ENCODE results near the gene PC. TPM values are rescaled to one million over a fixed set of nuclear protein-coding genes. Genes with fewer than 3 reads are reported as not detected.

PC gene
- total RNA-seq, 1 donor from 2014 or later, result 25.7 TPM

- Mint-ChIP-seq H3K27me3 (no peaks in the 10 kb centered on the region), H3K4me3 (peak overlapping the region; percentile 80), H3K27ac (no peak overlapping the region), H3K4me1 (ENCODE audit: unreplicated experiment) (peaks cover 6% of the 10 kb centered on the region), H3K36me3 (no peaks in the 10 kb centered on the region), H3K9me3 (no peaks in the 10 kb centered on the region)
- DNase-seq (ENCODE audit: extremely low spot score, unreplicated experiment), result no peak
- no peak for TF ChIP-seq CTCF (conservative IDR thresholded peaks at IDR 0.05)
Observed at GRCh38 chr11:66857234-66857926, 100.8 kb downstream of the PC start.

- Mint-ChIP-seq H3K4me1 (ENCODE audit: unreplicated experiment) (peaks cover 6% of the 10 kb centered on the region), H3K36me3 (no peaks in the 10 kb centered on the region), H3K27me3 (no peaks in the 10 kb centered on the region), H3K4me3 (peak within 1 kb of the TSS; percentile 91), H3K9me3 (no peaks in the 10 kb centered on the region), H3K27ac (peak within 1 kb of the TSS; percentile 78)
- TF ChIP-seq CTCF (conservative IDR thresholded peaks at IDR 0.05), result no peak
- DNase-seq (ENCODE audit: extremely low spot score, unreplicated experiment), result no peak
Observed at GRCh38 chr11:66856496-66857233, 101.5 kb downstream of the PC start, which contains the start of gene LRFN4. Gene LRFN4 (plus strand): TSS chr11:66857064. CDS start chr11:66857745, 681 bp downstream.

- Mint-ChIP-seq H3K4me1 (ENCODE audit: unreplicated experiment) (peaks cover 6% of the 10 kb centered on the region), H3K27me3 (no peaks in the 10 kb centered on the region), H3K36me3 (no peaks in the 10 kb centered on the region), H3K9me3 (no peaks in the 10 kb centered on the region), H3K4me3 (peak overlapping the region; percentile 91), H3K27ac (peak overlapping the region; percentile 78)
- TF ChIP-seq CTCF (conservative IDR thresholded peaks at IDR 0.05), result no peak
- DNase-seq (ENCODE audit: extremely low spot score, unreplicated experiment), result peak; percentile 94
Observed at GRCh38 chr11:66855574-66856495, 102.3 kb downstream of the PC start.

GRCh38 chr11:66854729-66855211 lies 103.4 kb downstream of the PC start:
- H3K4me1 Mint-ChIP-seq (ENCODE audit: unreplicated experiment), result peaks cover 6% of the 10 kb centered on the region
- no peaks in the 10 kb centered on the region for H3K36me3 Mint-ChIP-seq
- H3K27ac Mint-ChIP-seq, result no peak overlapping the region
- DNase-seq (ENCODE audit: extremely low spot score, unreplicated experiment), result no peak
- peak overlapping the region; percentile 91 for H3K4me3 Mint-ChIP-seq
- no peak for TF ChIP-seq CTCF (conservative IDR thresholded peaks at IDR 0.05)
- H3K27me3 Mint-ChIP-seq, result no peaks in the 10 kb centered on the region
- H3K9me3 Mint-ChIP-seq, result no peaks in the 10 kb centered on the region

- H3K4me3 Mint-ChIP-seq, result peak overlapping the region; percentile 63
- H3K4me1 Mint-ChIP-seq (ENCODE audit: unreplicated experiment), result peaks cover 6% of the 10 kb centered on the region
- H3K27ac Mint-ChIP-seq, result no peak overlapping the region
- H3K36me3 Mint-ChIP-seq, result no peaks in the 10 kb centered on the region
- no peaks in the 10 kb centered on the region for H3K9me3 Mint-ChIP-seq
- no peak for TF ChIP-seq CTCF (conservative IDR thresholded peaks at IDR 0.05)
- H3K27me3 Mint-ChIP-seq, result no peaks in the 10 kb centered on the region
- DNase-seq (ENCODE audit: extremely low spot score, unreplicated experiment), result no peak
Observed at GRCh38 chr11:66854231-66854661, 103.9 kb downstream of the PC start.

All from type B pancreatic cell (in vitro differentiated cells).